ENCODE measurements around the gene RBM38.

Gene RBM38

GRCh38 chr20:57403216-57403615, 12.0 kb downstream of the RBM38 start:
- no peak for TF ChIP-seq CTCF (IDR thresholded peaks at IDR 0.05)
- Histone ChIP-seq H3K79me2 (no peaks in the 10 kb centered on the region), H3K4me1 (no peaks in the 10 kb centered on the region), H3K9me3 (ENCODE audit: control insufficient read depth, low read length) (no peaks in the 10 kb centered on the region), H3K36me3 (ENCODE audit: control insufficient read depth, insufficient read depth, low read length) (no peaks in the 10 kb centered on the region), H3K9ac (no peak overlapping the region), H2AFZ (no peak overlapping the region), H3K4me3 (ENCODE audit: low read depth, low read length) (no peak overlapping the region), H3K27ac (no peak overlapping the region), H3K27me3 (ENCODE audit: control insufficient read depth, insufficient read depth, low read length) (no peaks in the 10 kb centered on the region), H3K4me2 (ENCODE audit: low read length) (no peak overlapping the region)

- Histone ChIP-seq H2AFZ (no peak overlapping the region), H3K4me2 (ENCODE audit: low read length) (no peak overlapping the region), H3K27ac (no peak overlapping the region), H3K27me3 (ENCODE audit: control insufficient read depth, insufficient read depth, low read length) (no peaks in the 10 kb centered on the region), H3K36me3 (ENCODE audit: control insufficient read depth, insufficient read depth, low read length) (no peaks in the 10 kb centered on the region), H3K4me3 (ENCODE audit: low read depth, low read length) (no peak overlapping the region), H3K9ac (no peak overlapping the region), H3K4me1 (no peaks in the 10 kb centered on the region), H3K79me2 (no peaks in the 10 kb centered on the region), H3K9me3 (ENCODE audit: control insufficient read depth, low read length) (no peaks in the 10 kb centered on the region)
- TF ChIP-seq CTCF (IDR thresholded peaks at IDR 0.05) = no peak
These were observed 12.8 kb downstream of the RBM38 start for GRCh38 chr20:57404006-57404405.

- H3K36me3 ChIP-seq (ENCODE audit: control insufficient read depth, insufficient read depth, low read length) = no peaks in the 10 kb centered on the region
These were observed 13.3 kb downstream of the RBM38 start for GRCh38 chr20:57404419-57405072.

GRCh38 chr20:57405236-57406016, 14.2 kb downstream of the RBM38 start:
- no peak for TF ChIP-seq CTCF (IDR thresholded peaks at IDR 0.05)
- Histone ChIP-seq H3K36me3 (ENCODE audit: control insufficient read depth, insufficient read depth, low read length) (no peaks in the 10 kb centered on the region), H3K27ac (no peak overlapping the region), H3K79me2 (no peaks in the 10 kb centered on the region), H3K27me3 (ENCODE audit: control insufficient read depth, insufficient read depth, low read length) (no peaks in the 10 kb centered on the region), H3K4me3 (ENCODE audit: low read depth, low read length) (no peak overlapping the region), H3K4me1 (no peaks in the 10 kb centered on the region), H2AFZ (no peak overlapping the region), H3K9ac (no peak overlapping the region), H3K4me2 (ENCODE audit: low read length) (no peak overlapping the region), H3K9me3 (ENCODE audit: control insufficient read depth, low read length) (no peaks in the 10 kb centered on the region)

More at GRCh38 chr20:57404419-57405072, 13.3 kb downstream of the RBM38 start:
- no peak overlapping the region for H3K27ac ChIP-seq
- no peaks in the 10 kb centered on the region for H3K27me3 ChIP-seq (ENCODE audit: control insufficient read depth, insufficient read depth, low read length)
- TF ChIP-seq CTCF (IDR thresholded peaks at IDR 0.05) = no peak
- H3K9me3 ChIP-seq (ENCODE audit: control insufficient read depth, low read length) = no peaks in the 10 kb centered on the region
- no peak overlapping the region for H3K4me2 ChIP-seq (ENCODE audit: low read length)
- no peak overlapping the region for H2AFZ ChIP-seq
- H3K4me1 ChIP-seq = no peaks in the 10 kb centered on the region
- no peak overlapping the region for H3K4me3 ChIP-seq (ENCODE audit: low read depth, low read length)
- no peak overlapping the region for H3K9ac ChIP-seq
- no peaks in the 10 kb centered on the region for H3K79me2 ChIP-seq

All from parathyroid adenoma (tissue), 2 donors.